Measurements from ENCODE around the gene PID1. TPM values are rescaled to one million over a fixed set of nuclear protein-coding genes. Genes with fewer than 3 reads are reported as not detected.

Gene PID1
- total RNA-seq, 1 experiment from 2014 or later: 0.31 TPM

- Mint-ChIP-seq H3K4me1 (ENCODE audit: low read depth, unreplicated experiment) (no peaks in the 10 kb centered on the region), H3K9me3 (ENCODE audit: low read depth, unreplicated experiment) (peaks cover 10% of the 10 kb centered on the region), H3K36me3 (ENCODE audit: insufficient read depth, unreplicated experiment) (no peaks in the 10 kb centered on the region), H3K27me3 (ENCODE audit: unreplicated experiment) (no peaks in the 10 kb centered on the region), H3K4me3 (ENCODE audit: low read depth, unreplicated experiment) (no peak overlapping the region), H3K27ac (ENCODE audit: unreplicated experiment) (no peak overlapping the region)
- CTCF ChIA-PET: no interaction called here
- no peak for TF ChIP-seq CTCF (IDR thresholded peaks at IDR 0.05; ENCODE audit: unreplicated experiment)
- intact Hi-C loops (cut with micrococcal nuclease; ENCODE audit: unreplicated experiment): no loop called here
- no peak for DNase-seq
- no TSS peak for BruUV-seq (replicated peaks)
Observed at GRCh38 chr2:229150317-229150716, 120.8 kb downstream of the PID1 start.

DNA sequence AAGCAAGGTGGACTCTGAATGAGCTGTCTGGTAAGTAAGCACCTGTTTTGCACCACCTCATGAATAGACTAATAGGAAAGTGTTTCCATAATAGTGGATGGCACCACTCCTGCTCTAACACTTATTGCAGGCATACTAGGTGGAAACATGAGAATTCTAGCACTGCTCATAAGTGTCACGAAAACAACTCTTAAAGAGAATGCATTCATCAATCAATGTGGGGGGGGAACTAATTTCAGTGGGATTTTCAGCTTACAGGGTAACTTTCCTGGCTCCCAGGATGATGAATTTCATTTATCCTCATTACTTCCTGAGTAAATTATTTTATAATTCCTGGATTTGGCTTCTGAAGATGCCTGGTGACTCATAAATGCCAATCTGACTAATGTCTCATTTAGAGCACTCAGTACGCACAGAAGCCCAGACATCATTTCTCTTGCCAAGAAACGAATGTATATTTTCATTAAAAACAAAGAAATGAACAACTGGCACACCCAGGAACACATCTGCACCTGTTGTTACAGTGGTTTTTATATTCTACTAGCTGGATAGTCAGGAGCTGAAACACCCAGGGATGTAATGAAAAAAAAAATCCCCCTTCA, 129.6 kb downstream of the PID1 start:
- CTCF ChIA-PET: no interaction called here
- BruUV-seq (replicated peaks): no TSS peak
- Mint-ChIP-seq H3K27ac (ENCODE audit: unreplicated experiment) (no peak overlapping the region), H3K9me3 (ENCODE audit: low read depth, unreplicated experiment) (peaks cover 5% of the 10 kb centered on the region), H3K4me1 (ENCODE audit: low read depth, unreplicated experiment) (no peaks in the 10 kb centered on the region), H3K27me3 (ENCODE audit: unreplicated experiment) (no peaks in the 10 kb centered on the region), H3K4me3 (ENCODE audit: low read depth, unreplicated experiment) (no peak overlapping the region), H3K36me3 (ENCODE audit: insufficient read depth, unreplicated experiment) (no peaks in the 10 kb centered on the region)
- no peak for TF ChIP-seq CTCF (IDR thresholded peaks at IDR 0.05; ENCODE audit: unreplicated experiment)
- no peak for DNase-seq
- intact Hi-C loops (cut with micrococcal nuclease; ENCODE audit: unreplicated experiment): no loop called here

DNA sequence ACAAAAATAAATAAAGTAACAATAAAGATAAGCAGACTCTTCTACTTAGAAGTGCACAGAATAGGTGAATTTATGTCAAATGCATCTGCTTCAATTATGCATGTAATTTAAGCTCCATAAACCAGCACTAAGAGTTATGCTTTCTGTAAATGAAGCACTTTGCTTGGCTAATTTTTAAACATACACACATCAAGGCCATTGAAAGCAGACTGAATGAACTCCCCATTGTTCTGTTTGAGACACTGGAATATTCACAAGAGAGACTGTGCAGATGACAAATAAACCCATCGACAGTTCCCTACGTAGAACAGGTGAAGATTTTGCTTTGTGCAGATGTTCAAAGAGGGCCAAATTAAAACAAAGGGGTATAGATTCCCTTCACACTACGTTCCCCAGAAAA, 133.4 kb downstream of the PID1 start:
- CTCF ChIA-PET: no interaction called here
- no TSS peak for BruUV-seq (replicated peaks)
- DNase-seq: no peak
- H3K9me3 Mint-ChIP-seq (ENCODE audit: low read depth, unreplicated experiment): no peaks in the 10 kb centered on the region
- no peak for TF ChIP-seq CTCF (IDR thresholded peaks at IDR 0.05; ENCODE audit: unreplicated experiment)
- H3K36me3 Mint-ChIP-seq (ENCODE audit: insufficient read depth, unreplicated experiment): no peaks in the 10 kb centered on the region
- no peaks in the 10 kb centered on the region for H3K4me1 Mint-ChIP-seq (ENCODE audit: low read depth, unreplicated experiment)
- no peak overlapping the region for H3K4me3 Mint-ChIP-seq (ENCODE audit: low read depth, unreplicated experiment)
- no peak overlapping the region for H3K27ac Mint-ChIP-seq (ENCODE audit: unreplicated experiment)
- no peaks in the 10 kb centered on the region for H3K27me3 Mint-ChIP-seq (ENCODE audit: unreplicated experiment)
- intact Hi-C loops (cut with micrococcal nuclease; ENCODE audit: unreplicated experiment): no loop called here

DNA sequence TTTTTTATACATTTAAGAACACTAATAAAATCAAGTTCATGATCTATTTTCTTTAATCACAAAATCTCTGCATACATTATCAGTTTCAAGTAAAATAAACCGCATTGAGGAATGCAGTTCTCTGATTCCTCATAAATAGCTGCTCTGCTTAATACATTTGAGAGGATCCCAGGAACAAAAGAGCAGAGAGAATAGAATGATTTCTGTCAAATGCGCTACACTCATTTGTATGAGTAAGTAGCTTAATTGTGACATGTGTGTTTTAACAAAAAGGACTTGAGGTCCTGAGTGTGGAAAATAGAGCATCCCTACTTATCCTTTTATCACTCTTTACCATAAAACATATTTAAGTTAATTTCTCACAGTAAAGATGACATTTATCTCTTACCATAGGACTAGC, 134.0 kb downstream of the PID1 start:
- no TSS peak for BruUV-seq (replicated peaks)
- CTCF ChIA-PET: no interaction called here
- Mint-ChIP-seq H3K36me3 (ENCODE audit: insufficient read depth, unreplicated experiment) (no peaks in the 10 kb centered on the region), H3K27ac (ENCODE audit: unreplicated experiment) (no peak overlapping the region), H3K4me1 (ENCODE audit: low read depth, unreplicated experiment) (no peaks in the 10 kb centered on the region), H3K27me3 (ENCODE audit: unreplicated experiment) (no peaks in the 10 kb centered on the region), H3K4me3 (ENCODE audit: low read depth, unreplicated experiment) (no peak overlapping the region), H3K9me3 (ENCODE audit: low read depth, unreplicated experiment) (no peaks in the 10 kb centered on the region)
- no peak for TF ChIP-seq CTCF (IDR thresholded peaks at IDR 0.05; ENCODE audit: unreplicated experiment)
- intact Hi-C loops (cut with micrococcal nuclease; ENCODE audit: unreplicated experiment): no loop called here
- DNase-seq: no peak

All from Calu3 (cell line).